GM12878 (cell line): ENCODE results near the gene FLOT1.

Experiments
- CHD4 ChIP-seq: fragments of 200-600 bp; sonication (generic); IDR thresholded peaks from 2 replicates; pipeline ENCODE4 v1.6.1; 2016; ENCODE audit warnings: mild to moderate bottlenecking
- EZH2 ChIP-seq: IDR thresholded peaks from 2 replicates; pipeline ENCODE4 v1.6.1; 2012; ENCODE audit warnings: low read depth, mild to moderate bottlenecking, control low read depth, inconsistent platforms, low read length, borderline replicate concordance; ENCODE audit not compliant: control insufficient read depth
- FOXM1 ChIP-seq: IDR thresholded peaks from 2 replicates; pipeline ENCODE4 v1.6.1; 2012; ENCODE audit warnings: low read depth, mild to moderate bottlenecking, inconsistent platforms, low read length, moderate library complexity
- MAX ChIP-seq: IDR thresholded peaks from 2 replicates; pipeline ENCODE4 v1.6.1; 2012; ENCODE audit warnings: low read depth, low read length, improper control_type of control experiment
- POLR2A ChIP-seq: IDR thresholded peaks from 2 replicates; pipeline ENCODE4 v1.6.1; 2011; ENCODE audit warnings: low read depth, mild to moderate bottlenecking, low read length
- POLR2AphosphoS5 ChIP-seq: IDR thresholded peaks from 2 replicates; pipeline ENCODE4 v1.6.1; 2011; ENCODE audit warnings: mild to moderate bottlenecking, low read length, inconsistent platforms
- SMC3 ChIP-seq: IDR thresholded peaks from 2 replicates; pipeline ENCODE4 v1.6.1; 2011; ENCODE audit warnings: low read length, improper control_type of control experiment, borderline replicate concordance

DNA sequence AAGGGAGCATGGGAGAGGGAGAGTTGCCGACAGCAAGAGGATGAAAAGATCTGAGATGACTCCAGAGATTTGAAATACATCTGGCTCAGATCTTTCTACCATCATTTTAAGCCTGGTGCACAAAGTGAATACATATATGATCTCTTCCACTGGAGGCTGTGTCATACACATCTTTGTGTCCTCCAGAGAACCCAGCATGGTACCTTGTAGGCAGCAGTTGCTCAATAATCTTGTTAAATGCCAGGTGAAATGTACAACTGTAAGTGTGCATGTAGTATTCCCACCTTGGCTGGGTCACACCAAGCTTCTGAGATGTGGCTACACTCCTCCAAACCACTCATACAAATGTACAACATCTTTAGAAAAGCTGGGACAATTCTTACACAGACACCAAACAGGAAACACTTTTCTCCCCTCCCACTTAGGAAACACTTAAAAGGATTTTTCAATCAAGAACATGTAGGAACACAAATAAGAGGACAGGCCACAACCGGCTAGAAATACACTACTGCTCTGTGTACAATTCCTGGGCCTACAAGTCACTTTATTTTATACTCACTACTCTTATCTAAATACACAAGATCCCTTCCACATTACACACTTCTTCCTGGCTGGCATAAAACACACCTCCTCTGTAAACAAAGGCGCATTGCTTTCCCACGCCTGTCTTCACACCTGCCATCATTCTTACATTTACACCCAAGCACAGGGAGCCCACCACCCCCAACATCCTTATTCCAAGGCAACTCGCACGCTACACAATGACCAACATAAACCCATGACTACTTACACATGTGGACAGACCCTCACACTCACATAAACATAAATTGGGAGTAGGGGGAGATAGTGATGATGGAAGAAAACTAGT, 5.6 kb upstream of the FLOT1 start:
- TF ChIP-seq SMC3: no peak
- TF ChIP-seq POLR2A: no peak
- TF ChIP-seq MAX: no peak
- no peak for TF ChIP-seq CHD4
- no peak for TF ChIP-seq EZH2
- no peak for TF ChIP-seq POLR2AphosphoS5
- no peak for TF ChIP-seq FOXM1
